ENCODE results near the gene CR1L. TPM values are rescaled to one million over a fixed set of nuclear protein-coding genes. Genes with fewer than 3 reads are reported as not detected.

The CR1L gene
- total and polyA plus RNA-seq, 9 of the 15 experiments (the other 6 are each of a cell fraction or from before 2014, with no cell fraction given): 10.1 to 74.8 (median 34.3) TPM

- TF ChIP-seq ZNF407 (IDR thresholded peaks at IDR 0.05; ENCODE audit: low read depth): no peak
- TF ChIP-seq DEAF1 (CRISPR knock-in tag; IDR thresholded peaks at IDR 0.05): no peak
- 0 out of 2 replicates have a peak, but pooled peaks have one; percentile 0 for TF ChIP-seq ZBTB40 (IDR thresholded peaks at IDR 0.05)
- TF ChIP-seq ZBTB40 (CRISPR knock-in tag; IDR thresholded peaks at IDR 0.05): no peak
- TF ChIP-seq PTBP1 (IDR thresholded peaks at IDR 0.05; ENCODE audit: low read depth, low read length): no peak
These were observed 3.6 kb downstream of the CR1L start (continued) for GRCh38 chr1:207648334-207649209.

Measured in K562 (cell line).